Stimulated activated CD4-positive, alpha-beta T cell treated with anti-CD3 and anti-CD28 coated beads, Interleukin-4, amount 100 ng/mL, for 1 hour (primary cell): ENCODE results near the gene LAIR1.

Experiments used
- DNase-seq: peaks from one replicate; pipeline ENCODE4 v3.0.0-alpha.2; 2020

Gene LAIR1

GRCh38 chr19:54316746-54317107 lies 48.0 kb downstream of the LAIR1 start:
- DNase-seq, result no peak

- DNase-seq, result no peak
Measured at GRCh38 chr19:54315956-54316355, 48.8 kb downstream of the LAIR1 start.

GRCh38 chr19:54312436-54313377 lies 52.0 kb downstream of the LAIR1 start, which contains the start of gene LILRA5:
LILRA5 (minus strand) TSS chr19:54313166; CDS start chr19:54313019, 147 bp downstream.
- DNase-seq, result no peak

- DNase-seq, result no peak
Measured at GRCh38 chr19:54312011-54312410, 52.7 kb downstream of the LAIR1 start.

GRCh38 chr19:54311486-54311885 lies 53.2 kb downstream of the LAIR1 start:
- no peak for DNase-seq

- DNase-seq, result no peak
Measured at GRCh38 chr19:54310543-54310942, 54.2 kb downstream of the LAIR1 start.

- DNase-seq, result no peak
Measured at GRCh38 chr19:54309811-54310210, 54.9 kb downstream of the LAIR1 start.

- DNase-seq, result no peak
Measured at GRCh38 chr19:54307389-54308020, 57.2 kb downstream of the LAIR1 start.

- DNase-seq, result no peak
Measured at GRCh38 chr19:54305141-54305540, 59.6 kb downstream of the LAIR1 start.

GRCh38 chr19:54302257-54302656 lies 62.5 kb downstream of the LAIR1 start:
- no peak for DNase-seq
